Thyroid gland (tissue), 4 donors: ENCODE data around the gene ULK1.

Experiments
- CTCF ChIP-seq, 6 experiments: fragments of 200-600 bp in 3 of 6; fragments of 450-650 bp in 3 of 6; sonication (generic) in 3 of 6; IDR thresholded peaks; one replicate each; pipeline ENCODE4 v1.5.1; 2016 to 2019; ENCODE audit warnings: antibody characterized with exemption in 6 of 6, mild to moderate bottlenecking in 2 of 6, inconsistent platforms in 1 of 6, moderate library complexity in 1 of 6
- POLR2A ChIP-seq, 2 donors: fragments of 450-650 bp; IDR thresholded peaks; one replicate each; pipeline ENCODE4 v1.6.1; 2017; ENCODE audit warnings: antibody characterized with exemption in 2 of 2, mild to moderate bottlenecking in 2 of 2, moderate library complexity in 1 of 2

GRCh38 chr12:131912518-131913274 lies 18.3 kb downstream of the ULK1 start:
- TF ChIP-seq CTCF (IDR thresholded peaks at IDR 0.05) = no peak
- no peak for TF ChIP-seq POLR2A (IDR thresholded peaks at IDR 0.05)
